IPS DF 6.9 (cell line): ENCODE measurements around the gene CLEC10A.
"Not testable (repeated sequence)": the region's sequence is repeated elsewhere in the genome, so short reads cannot be mapped to it uniquely, and the experiment has no call there.

Source experiments
- DNase-seq: peaks from one replicate; pipeline ENCODE4 v3.0.0-alpha.2; 2013; ENCODE audit warnings: low read depth, low spot score
- H3K27ac ChIP-seq: one replicate; pipeline ENCODE4 v1.5.1; 2013; ENCODE audit warnings: low read length, control low read depth
- H3K27me3 ChIP-seq: 2 replicates; pipeline ENCODE4 v1.6.1; 2013; ENCODE audit warnings: mild to moderate bottlenecking, low read length; ENCODE audit not compliant: control insufficient read depth, insufficient read depth
- H3K36me3 ChIP-seq: 2 replicates; pipeline ENCODE4 v1.6.1; 2013; ENCODE audit warnings: low read length; ENCODE audit not compliant: control insufficient read depth, insufficient read depth
- H3K4me1 ChIP-seq: 2 replicates; pipeline ENCODE4 v1.6.1; 2013; ENCODE audit warnings: low read length; ENCODE audit not compliant: control insufficient read depth, insufficient read depth
- H3K4me3 ChIP-seq: 2 replicates; pipeline ENCODE4 v1.5.1; 2013; ENCODE audit warnings: mild to moderate bottlenecking, low read length
- H3K9me3 ChIP-seq: 2 replicates; pipeline ENCODE4 v1.6.1; 2013; ENCODE audit warnings: low read length, inconsistent platforms; ENCODE audit not compliant: control insufficient read depth, insufficient read depth
- WGBS: extraction: QIAGEN DNeasy Blood & Tissue Kit; methylation state at CpG from one replicate; pipeline ENCODE4 v1.1.7; 2013; ENCODE audit warnings: mixed read lengths, missing lambda C conversion rate; ENCODE audit not compliant: insufficient read length, insufficient coverage; 5-methylcytosine and 5-hydroxymethylcytosine counted together

Gene CLEC10A

GRCh38 chr17:7091311-7092005 is 11.4 kb upstream of the CLEC10A start:
- not testable (repeated sequence) for H3K4me3 ChIP-seq, DNase-seq, H3K27ac ChIP-seq, H3K9me3 ChIP-seq, H3K27me3 ChIP-seq, H3K4me1 ChIP-seq, H3K36me3 ChIP-seq
- WGBS, result no CpG with 5 or more reads among the region's 28 CpGs

- H3K27ac ChIP-seq, H3K27me3 ChIP-seq, H3K4me3 ChIP-seq, H3K4me1 ChIP-seq, DNase-seq, H3K36me3 ChIP-seq, H3K9me3 ChIP-seq: not testable (repeated sequence)
- no CpG with 5 or more reads among the region's 6 CpGs for WGBS
These were observed 9.5 kb upstream of the CLEC10A start for GRCh38 chr17:7089570-7089969.

GRCh38 chr17:7088442-7088841 is 8.4 kb upstream of the CLEC10A start:
- H3K9me3 ChIP-seq, result not testable (repeated sequence)

GRCh38 chr17:7084088-7084487 is 4.0 kb upstream of the CLEC10A start:
- no peak for DNase-seq
- Histone ChIP-seq H3K9me3 (no peaks in the 10 kb centered on the region), H3K27ac (no peak overlapping the region), H3K27me3 (no peaks in the 10 kb centered on the region), H3K4me3 (no peak overlapping the region), H3K4me1 (no peaks in the 10 kb centered on the region), H3K36me3 (no peaks in the 10 kb centered on the region)
- WGBS, result no CpG with 5 or more reads among the region's 7 CpGs

More at GRCh38 chr17:7088442-7088841, 8.4 kb upstream of the CLEC10A start:
- not testable (repeated sequence) for H3K4me3 ChIP-seq, H3K27me3 ChIP-seq, H3K27ac ChIP-seq, DNase-seq, H3K4me1 ChIP-seq, H3K36me3 ChIP-seq
- no CpG with 5 or more reads among the region's 4 CpGs for WGBS

GRCh38 chr17:7083592-7083991 is 3.5 kb upstream of the CLEC10A start:
- Histone ChIP-seq H3K9me3 (no peaks in the 10 kb centered on the region), H3K27me3 (no peaks in the 10 kb centered on the region)
- DNase-seq, result no peak

GRCh38 chr17:7081341-7082062 is 1.5 kb upstream of the CLEC10A start:
- DNase-seq, result no peak
- Histone ChIP-seq H3K36me3 (no peaks in the 10 kb centered on the region), H3K4me3 (no peak overlapping the region), H3K4me1 (no peaks in the 10 kb centered on the region), H3K27ac (no peak overlapping the region), H3K9me3 (no peaks in the 10 kb centered on the region), H3K27me3 (no peaks in the 10 kb centered on the region)
- 100% methylated on average over 3 of the region's 16 CpGs for WGBS

More at GRCh38 chr17:7083592-7083991, 3.5 kb upstream of the CLEC10A start:
- Histone ChIP-seq H3K36me3 (no peaks in the 10 kb centered on the region), H3K27ac (no peak overlapping the region), H3K4me3 (no peak overlapping the region), H3K4me1 (no peaks in the 10 kb centered on the region)
- no CpG with 5 or more reads among the region's 4 CpGs for WGBS

GRCh38 chr17:7080456-7081041 is 498 bp upstream of the CLEC10A start:
- WGBS, result no CpG with 5 or more reads among the region's 10 CpGs
- no peak overlapping the region for H3K4me3 ChIP-seq

GRCh38 chr17:7078711-7079110 is 1.3 kb downstream of the CLEC10A start:
- Histone ChIP-seq H3K36me3 (no peaks in the 10 kb centered on the region), H3K4me1 (no peaks in the 10 kb centered on the region), H3K4me3 (no peak overlapping the region), H3K27me3 (no peaks in the 10 kb centered on the region), H3K9me3 (no peaks in the 10 kb centered on the region), H3K27ac (no peak overlapping the region)
- DNase-seq, result no peak
- 100% methylated on average over 4 of the region's 10 CpGs for WGBS

More at GRCh38 chr17:7080456-7081041, 498 bp upstream of the CLEC10A start:
- no peaks in the 10 kb centered on the region for H3K9me3 ChIP-seq
- no peak for DNase-seq
- H3K27me3 ChIP-seq, result no peaks in the 10 kb centered on the region
- H3K4me1 ChIP-seq, result no peaks in the 10 kb centered on the region
- no peak overlapping the region for H3K27ac ChIP-seq
- H3K36me3 ChIP-seq, result no peaks in the 10 kb centered on the region

GRCh38 chr17:7077911-7078546 is 2.0 kb downstream of the CLEC10A start:
- Histone ChIP-seq H3K4me3 (no peak overlapping the region), H3K36me3 (no peaks in the 10 kb centered on the region), H3K27ac (no peak overlapping the region), H3K4me1 (no peaks in the 10 kb centered on the region), H3K9me3 (no peaks in the 10 kb centered on the region), H3K27me3 (no peaks in the 10 kb centered on the region)
- no CpG with 5 or more reads among the region's 7 CpGs for whole genome bisulfite sequencing
- no peak for DNase-seq

GRCh38 chr17:7074931-7075330 is 5.1 kb downstream of the CLEC10A start:
- Histone ChIP-seq H3K4me1 (no peaks in the 10 kb centered on the region), H3K27me3 (no peaks in the 10 kb centered on the region), H3K4me3 (no peak overlapping the region), H3K9me3 (no peaks in the 10 kb centered on the region), H3K27ac (no peak overlapping the region), H3K36me3 (no peaks in the 10 kb centered on the region)
- no peak for DNase-seq
- no CpG with 5 or more reads among the region's 14 CpGs for WGBS
